GM19099 (cell line): ENCODE results near the gene UTP14A.

Experiments used
- POLR2A ChIP-seq: IDR thresholded peaks from 3 replicates; pipeline ENCODE4 v1.6.1; 2011; ENCODE audit warnings: low read depth; ENCODE audit not compliant: insufficient read length; ENCODE audit errors: extremely low read depth

Gene UTP14A

DNA sequence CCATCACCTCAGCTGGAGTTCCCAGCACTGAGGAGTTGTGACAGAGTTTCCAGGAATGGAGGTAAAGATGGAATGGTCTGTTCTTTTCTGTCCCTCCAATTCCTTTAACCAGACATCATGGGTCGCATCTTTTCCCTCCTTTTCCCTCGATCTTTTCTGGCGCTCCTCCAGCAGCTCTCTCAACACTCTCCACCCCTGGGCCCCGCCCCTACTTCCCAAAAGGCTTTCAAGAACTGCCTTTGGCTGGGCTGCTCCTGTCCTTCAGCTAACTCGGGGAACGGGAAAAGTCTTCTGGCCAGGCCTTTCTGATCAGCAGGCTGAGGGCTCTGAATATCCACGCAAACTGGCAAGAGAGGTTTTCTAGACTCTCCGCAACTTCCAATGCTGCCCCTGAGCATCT lies 34.0 kb downstream of the UTP14A start:
- TF ChIP-seq POLR2A: no peak

DNA sequence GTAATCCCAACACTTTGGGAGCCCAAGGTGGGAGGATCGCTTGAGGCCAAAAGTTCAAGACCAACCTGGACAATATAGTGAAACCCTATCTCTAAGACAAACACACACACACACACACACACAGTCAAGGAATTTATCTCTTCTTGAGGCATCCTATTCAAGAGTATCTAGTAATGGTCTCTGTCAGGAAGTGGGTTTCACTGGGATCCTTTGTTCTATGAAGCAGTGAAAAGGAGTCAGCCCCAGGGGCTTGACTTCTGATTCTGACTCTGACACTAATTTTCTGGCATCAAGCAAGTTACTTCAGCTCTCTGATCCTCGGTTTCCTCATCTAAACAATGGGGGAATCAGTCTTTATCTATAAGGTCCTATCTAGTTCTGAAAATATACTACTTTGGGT lies 34.8 kb downstream of the UTP14A start:
- TF ChIP-seq POLR2A: no peak

DNA sequence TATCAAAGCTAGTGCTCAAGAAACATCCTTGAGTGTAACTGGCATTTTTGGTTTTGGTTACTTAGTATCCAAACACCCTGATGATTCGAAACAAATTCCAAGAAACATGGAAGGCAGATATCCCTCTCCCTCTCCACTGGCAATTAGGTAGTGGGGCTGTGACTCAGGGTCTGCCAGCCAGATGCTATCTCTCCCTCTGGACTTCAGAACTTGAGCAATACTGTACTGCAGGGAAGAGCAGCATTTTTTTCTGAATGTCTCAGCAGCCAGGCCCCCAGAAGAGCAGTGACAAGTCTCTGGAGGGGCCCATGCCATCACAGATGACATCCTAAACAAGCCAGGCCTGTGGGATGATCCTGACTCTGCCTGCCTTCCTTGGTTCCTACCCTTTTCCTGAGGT lies 39.2 kb downstream of the UTP14A start:
- no peak for TF ChIP-seq POLR2A

DNA sequence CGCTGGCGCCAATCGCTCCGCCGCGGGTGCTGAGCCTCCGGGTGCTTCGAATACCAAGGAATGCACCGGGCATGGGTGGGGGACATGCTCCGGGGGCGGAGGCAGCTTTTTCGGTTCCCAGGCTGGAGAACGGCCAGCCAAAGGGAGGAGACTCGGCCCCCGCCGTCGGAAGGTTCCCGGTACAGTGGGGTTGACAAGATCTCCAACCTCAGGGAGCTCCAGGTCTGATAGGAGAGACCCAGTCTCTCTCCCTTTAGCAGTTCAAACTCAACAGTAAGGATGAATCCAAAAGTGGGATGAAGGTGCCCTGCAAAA lies 47.3 kb downstream of the UTP14A start:
- no peak for TF ChIP-seq POLR2A

DNA sequence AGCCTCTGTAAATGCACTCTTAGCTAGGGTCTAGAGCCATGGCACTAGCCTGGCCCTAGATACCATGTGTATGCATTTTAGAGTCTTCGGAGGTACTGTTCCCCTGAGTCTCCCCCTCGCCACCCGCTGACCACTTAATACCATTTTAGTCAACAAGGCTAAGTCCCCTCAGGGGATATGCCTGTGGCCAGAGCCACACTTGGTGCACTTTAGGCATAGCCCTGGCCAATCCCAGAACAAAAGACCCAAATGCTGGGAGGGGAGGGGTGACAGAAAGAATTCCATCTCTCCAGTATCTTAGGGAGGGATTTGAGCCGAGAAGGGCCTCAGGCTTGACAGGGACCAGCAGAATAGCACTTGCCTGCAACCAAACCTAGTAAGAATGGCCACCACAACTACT lies 47.9 kb downstream of the UTP14A start:
- TF ChIP-seq POLR2A: no peak

DNA sequence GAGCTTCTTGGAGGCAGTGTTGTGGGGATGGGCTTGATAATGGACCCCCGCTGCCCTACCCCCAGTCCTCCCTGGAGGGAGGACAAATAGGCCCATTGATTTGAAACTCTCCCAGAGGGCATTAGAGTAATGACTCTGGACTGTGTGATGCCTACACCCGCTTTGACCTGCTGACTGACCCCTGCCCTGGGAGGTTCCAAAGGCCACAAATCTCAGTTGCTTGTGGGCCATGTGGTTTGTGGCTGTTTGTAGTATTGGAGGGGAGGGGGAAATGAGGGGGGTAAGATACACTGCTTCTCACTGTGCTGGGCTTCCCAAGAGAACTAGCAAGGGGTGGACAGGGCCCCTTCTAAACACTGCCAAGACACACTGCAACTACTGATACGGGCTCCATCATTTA lies 48.8 kb downstream of the UTP14A start:
- TF ChIP-seq POLR2A: no peak

DNA sequence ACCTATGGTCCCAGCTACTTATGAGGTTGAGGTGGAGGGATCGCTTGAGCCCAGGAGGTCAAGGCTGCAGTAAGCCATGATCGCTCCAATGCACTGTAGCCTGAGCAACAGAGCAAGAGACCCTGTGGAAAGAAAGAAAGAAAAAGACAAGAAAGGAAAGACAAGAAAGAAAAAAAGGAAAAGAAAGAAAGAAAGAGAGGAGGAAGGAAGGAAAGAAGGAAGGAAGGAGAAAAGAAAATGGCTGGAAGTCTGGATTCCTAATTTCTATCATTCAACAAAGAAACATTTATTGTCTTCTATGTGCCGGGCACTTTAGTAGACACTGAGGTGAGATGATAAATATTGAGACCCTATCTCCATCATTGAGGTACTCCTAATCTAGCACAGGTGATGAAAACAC lies 49.7 kb downstream of the UTP14A start:
- no peak for TF ChIP-seq POLR2A

DNA sequence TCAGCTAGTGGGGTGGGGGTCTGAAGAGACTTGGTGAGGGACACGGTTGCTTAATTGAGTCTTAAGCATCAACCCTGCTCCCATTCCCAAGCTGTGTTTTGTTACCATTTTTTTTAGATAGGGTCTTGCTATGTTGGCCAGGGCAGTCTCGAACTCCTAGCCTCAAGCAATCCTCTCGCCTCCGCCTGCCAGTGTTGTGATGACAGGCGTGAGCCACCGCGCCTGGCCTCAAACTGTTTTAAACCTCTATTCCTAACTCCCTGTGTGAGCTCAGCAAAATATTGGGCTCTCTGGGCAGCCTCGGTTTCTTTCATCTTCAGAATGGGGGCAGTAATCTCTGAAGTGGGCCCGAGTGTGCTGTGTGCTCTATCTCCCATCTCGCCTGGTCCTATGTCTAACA lies 50.2 kb downstream of the UTP14A start:
- no peak for TF ChIP-seq POLR2A

DNA sequence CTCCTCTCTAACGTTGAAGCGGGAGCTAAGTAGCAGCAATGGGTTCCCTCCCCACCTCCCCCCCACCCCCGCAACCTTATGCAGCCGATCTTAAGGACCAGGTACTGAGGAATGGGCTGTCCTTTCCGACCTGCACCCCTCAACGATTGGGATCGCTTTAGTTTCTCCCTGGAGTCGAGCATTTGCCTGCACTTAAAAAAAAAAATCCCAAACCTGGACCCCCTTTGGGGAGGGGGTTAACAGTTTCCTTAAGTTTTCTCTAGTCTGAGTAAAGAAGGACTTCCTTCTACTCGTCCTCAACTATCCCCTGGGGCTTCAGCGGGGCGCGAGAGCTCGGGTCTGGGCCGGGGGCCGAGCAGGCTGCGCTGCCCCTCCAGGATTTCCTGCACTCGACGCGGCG lies 50.8 kb downstream of the UTP14A start:
- TF ChIP-seq POLR2A: no peak

DNA sequence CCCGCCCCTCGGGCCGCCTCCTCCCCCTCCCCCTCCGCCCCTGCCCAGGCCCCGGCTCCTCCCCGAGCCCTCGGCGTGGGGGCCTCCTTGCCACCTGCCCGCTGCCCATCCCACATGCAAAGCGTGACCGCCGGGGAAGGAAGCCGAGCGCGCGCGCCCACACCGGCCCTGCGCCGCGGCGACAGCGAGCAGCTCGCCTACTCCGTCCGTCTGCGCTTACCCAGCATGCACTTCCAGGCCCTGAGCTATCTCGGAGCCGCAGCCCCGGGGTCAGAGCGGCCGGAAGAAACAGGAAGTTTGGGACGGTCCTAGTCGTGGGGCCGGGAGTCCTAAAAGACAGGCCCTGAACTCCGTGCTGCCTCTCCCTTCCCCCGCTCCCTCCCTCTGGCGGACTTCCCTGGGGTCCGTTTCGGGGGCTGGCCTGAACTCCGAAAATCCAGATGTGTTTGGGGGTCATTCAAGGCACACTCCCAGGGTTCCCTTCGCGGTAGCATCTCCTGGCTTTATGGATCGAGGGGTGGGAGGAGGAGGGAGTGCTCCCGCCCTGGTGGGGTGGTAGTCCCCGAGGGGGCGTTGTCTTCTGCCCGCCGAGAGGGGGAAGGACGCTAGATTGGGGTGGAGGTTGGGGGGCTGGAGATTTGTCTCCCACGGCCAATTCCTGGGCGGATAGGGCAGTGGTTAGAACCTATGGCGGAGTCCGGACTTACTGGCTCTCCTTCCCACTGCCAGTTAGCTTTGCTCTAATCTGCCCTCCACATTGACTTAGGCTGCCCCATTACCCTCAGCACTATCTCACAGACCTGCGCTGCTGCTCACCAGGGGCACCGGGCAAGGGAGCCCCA lies 51.5 kb downstream of the UTP14A start:
- peak; percentile 75 for TF ChIP-seq POLR2A

DNA sequence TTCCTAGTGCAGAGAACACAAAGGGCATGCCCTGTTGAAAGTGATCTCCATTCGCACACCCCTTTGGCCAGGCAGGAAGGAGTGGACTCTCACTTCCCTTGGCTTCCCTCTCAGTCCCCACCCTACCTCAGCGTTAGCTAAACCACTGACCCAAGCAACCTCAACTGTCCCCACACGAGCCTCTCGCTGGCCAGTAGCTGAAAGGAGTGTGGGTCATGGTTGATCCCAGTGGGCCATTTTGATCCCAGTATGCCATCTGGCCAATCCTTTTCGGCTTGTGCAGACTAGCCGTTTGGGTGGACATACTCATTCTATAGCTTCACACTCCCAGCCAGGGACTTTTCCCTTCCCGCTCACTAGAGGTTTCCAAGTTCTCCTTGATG lies 52.1 kb downstream of the UTP14A start:
- no peak for TF ChIP-seq POLR2A

DNA sequence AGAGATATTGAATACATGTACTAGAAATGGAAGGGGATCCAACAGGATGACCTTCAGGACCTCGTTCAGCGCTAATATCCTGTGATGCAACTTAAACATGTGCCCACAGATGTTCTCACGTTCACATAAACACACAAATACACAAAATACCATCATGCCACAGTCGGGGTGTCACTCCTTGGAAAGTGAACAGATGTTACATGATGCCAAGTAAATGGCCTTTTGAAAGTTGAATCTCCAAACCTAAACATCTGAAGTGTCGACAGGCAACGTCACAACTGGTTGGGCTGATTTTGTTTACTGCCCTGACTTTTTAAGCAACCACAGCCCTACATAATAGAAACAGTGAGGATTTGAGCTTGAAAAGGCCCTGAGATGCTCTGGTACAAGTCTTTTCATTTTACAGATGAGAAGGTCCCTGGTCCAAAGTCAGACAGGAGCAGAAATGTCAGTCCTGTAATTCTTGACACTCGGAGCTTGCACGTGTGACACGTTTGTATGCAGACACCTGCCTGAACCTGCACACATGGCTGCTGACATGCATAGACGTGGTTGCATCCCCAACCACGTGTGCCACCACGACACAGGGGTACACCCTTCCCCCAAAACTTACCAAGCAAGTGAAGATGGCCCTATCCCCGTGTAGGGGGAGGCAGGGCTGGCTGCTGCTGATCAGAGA lies 53.0 kb downstream of the UTP14A start:
- no peak for TF ChIP-seq POLR2A

DNA sequence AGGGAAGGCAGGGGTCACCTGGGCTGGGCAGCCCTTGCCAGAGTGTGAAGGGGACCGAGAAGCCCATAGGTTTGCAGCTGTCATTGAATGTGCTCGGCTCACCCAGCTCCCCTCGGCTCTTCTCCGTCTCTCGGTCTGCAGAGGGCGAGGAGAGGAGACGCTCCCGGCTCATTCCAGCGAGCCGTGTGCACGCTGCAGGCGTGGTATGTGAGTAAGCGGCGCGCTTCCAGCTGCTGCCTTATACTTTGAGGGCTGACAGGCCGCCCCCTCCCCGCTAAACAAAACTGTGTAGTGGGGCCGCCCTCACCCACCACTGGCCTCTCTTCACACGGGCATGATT lies 53.5 kb downstream of the UTP14A start:
- no peak for TF ChIP-seq POLR2A

DNA sequence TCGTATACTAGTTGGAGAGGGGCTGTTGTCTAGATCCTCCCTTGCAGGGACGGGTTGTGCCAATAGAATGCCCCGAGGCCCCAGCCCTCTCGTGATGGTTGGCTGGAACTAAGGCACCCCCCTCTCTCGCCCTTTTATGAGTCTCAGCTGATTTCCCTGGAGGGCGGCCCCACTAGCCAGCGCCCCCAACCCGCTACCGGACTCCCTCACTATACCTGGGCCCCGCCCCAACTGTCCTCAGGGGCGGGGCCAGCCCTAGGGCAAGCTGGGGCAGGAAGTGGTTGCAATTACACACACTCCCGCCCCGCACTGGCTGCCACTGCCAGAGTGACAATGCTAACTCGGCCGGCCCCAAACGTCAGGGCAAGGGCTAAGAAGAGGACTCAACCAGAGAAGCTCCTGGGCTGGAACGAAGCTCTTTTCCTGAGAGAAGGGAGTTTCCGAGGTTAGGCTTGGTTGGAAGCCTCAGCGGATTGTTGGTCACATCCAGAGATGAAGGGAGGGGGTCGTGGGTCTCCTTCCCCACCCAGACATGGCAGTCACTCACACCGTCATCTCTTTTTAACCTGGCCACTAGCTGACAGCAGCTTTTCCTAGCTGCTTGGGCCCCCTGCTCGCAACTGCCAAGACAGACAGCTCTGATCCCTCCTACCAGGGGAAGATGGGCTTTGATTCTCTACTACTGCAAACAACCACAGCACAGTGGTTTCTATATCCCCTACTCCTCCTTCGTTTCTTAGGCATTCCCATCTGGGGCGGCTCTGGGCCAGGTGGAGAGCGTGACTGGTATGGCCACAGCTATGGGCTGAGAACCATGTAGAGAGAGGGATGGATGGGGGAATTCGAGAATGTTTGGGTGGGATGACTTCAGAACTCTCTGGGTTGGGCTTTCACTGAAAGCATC lies 55.5 kb downstream of the UTP14A start:
- peak; percentile 63 for TF ChIP-seq POLR2A

DNA sequence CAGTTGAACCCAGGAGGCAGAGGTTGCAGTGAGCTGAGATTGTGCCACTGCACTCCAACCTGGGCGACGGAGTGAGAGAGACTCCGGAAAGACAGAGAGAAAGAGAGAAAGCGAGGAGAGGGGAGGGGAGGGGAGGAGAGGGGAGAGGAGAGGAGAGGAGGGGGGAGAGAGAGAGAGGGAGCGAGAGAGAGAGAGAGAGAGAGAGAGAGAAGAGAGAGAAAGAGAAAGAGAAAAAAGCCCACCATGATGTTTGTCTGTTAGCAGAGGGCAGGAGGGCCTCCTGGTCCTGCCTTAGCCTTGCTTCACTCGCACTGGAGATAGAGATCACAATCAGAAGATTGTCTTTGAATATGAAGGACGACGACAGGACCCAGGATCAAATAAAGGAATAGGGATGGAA lies 57.8 kb downstream of the UTP14A start:
- TF ChIP-seq POLR2A: no peak

DNA sequence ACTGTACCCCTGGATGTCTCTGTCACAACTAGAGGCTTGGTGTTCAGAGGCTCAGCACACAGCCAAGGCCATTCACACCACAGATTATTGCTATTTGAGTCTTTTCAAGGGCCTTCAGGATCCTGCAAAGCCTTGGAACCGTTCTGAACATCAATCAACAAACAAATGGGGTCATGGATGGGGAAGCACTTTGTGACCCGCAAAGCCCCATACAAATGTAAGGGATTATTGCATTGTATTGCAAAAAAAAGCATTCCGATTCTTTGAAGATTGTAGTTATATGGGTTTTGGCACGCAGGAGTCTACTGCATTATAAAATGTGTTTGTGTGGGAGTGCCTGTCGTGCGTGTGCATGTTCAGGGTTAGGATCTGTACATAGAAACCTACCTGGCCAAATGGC lies 59.2 kb downstream of the UTP14A start:
- TF ChIP-seq POLR2A: no peak
